Ovary (tissue), 3 donors: ENCODE data around the gene MAP3K7CL.

ENCODE experiments used
- CTCF ChIP-seq, 3 donors: fragments of 450-650 bp in 2 of 3; fragments of 200-600 bp in 1 of 3; IDR thresholded peaks; one replicate each; pipeline versions ENCODE4 v1.5.1 to v1.8.0; 2016 to 2022; ENCODE audit warnings: antibody characterized with exemption in 3 of 3, mild to moderate bottlenecking in 1 of 3
- POLR2A ChIP-seq: fragments of 450-650 bp; IDR thresholded peaks from one replicate; pipeline ENCODE4 v1.6.1; 2017; ENCODE audit warnings: antibody characterized with exemption, mild to moderate bottlenecking, moderate library complexity
- donor health status: DM: no; HTN: no; CAD: no.

GRCh38 chr21:29121759-29122158 is 8.7 kb upstream of the MAP3K7CL start:
- TF ChIP-seq CTCF (IDR thresholded peaks at IDR 0.05) (no peak), POLR2A (no peak)
